Adrenal gland (tissue), 5 donors: ENCODE data around the gene ZCCHC17.

ENCODE experiments used
- CTCF ChIP-seq, 6 experiments: fragments of 450-650 bp in 4 of 6; fragments of 200-600 bp in 2 of 6; sonication (generic) in 1 of 6; IDR thresholded peaks; 1 replicate in 5 of 6; 2 replicates in 1 of 6; pipeline versions ENCODE4 v1.5.1 to v1.8.0; 2016 to 2021; ENCODE audit warnings: antibody characterized with exemption in 6 of 6, mild to moderate bottlenecking in 2 of 6, moderate library complexity in 1 of 6
- POLR2A ChIP-seq, 2 donors: fragments of 450-650 bp; IDR thresholded peaks; one replicate each; pipeline ENCODE4 v1.6.1; 2017; ENCODE audit warnings: antibody characterized with exemption in 2 of 2, mild to moderate bottlenecking in 2 of 2, moderate library complexity in 1 of 2
- donor health status: DM: no; HTN: no; CAD: no.

GRCh38 chr1:31362032-31362431 lies 65.2 kb downstream of the ZCCHC17 start:
- TF ChIP-seq CTCF (IDR thresholded peaks at IDR 0.05) (no peak), POLR2A (IDR thresholded peaks at IDR 0.05) (no peak)
